WTC11 (cell line): ENCODE data around the gene CCNF. TPM values are rescaled to one million over a fixed set of nuclear protein-coding genes. Genes with fewer than 3 reads are reported as not detected.

Experiments
- ATAC-seq: fragments of 200-7000 bp; cut with Tn5 transposase; 2 replicates; pipeline ENCODE4 v1.10.0; 2021; ENCODE audit warnings: mild to moderate bottlenecking, moderate library complexity
- CTCF ChIA-PET: fragments of 300-600 bp; sonication (Branson Sonifier 250); formaldehyde crosslinking; loops from one replicate; lab custom pipeline; 2021; ENCODE audit warnings: antibody characterized with exemption; lab: Charles Lee
- POLR2A ChIA-PET: fragments of 350-600 bp; sonication (Branson Sonifier 250); formaldehyde crosslinking; loops from one replicate; lab custom pipeline; 2021; ENCODE audit warnings: antibody characterized with exemption; lab: Charles Lee
- DNase-seq: peaks from one replicate; pipeline ENCODE4 v3.0.0; 2021; ENCODE audit warnings: low spot score
- H3K27ac Mint-ChIP-seq: 2 replicates; pipeline ENCODE4 v1.8.0; 2021; ENCODE audit warnings: mixed read lengths
- H3K27me3 Mint-ChIP-seq: 2 replicates; pipeline ENCODE4 v1.8.0; 2021; ENCODE audit warnings: low read depth, mild to moderate bottlenecking, moderate library complexity, mixed read lengths
- H3K36me3 Mint-ChIP-seq: 2 replicates; pipeline ENCODE4 v1.8.0; 2021; ENCODE audit warnings: mixed read lengths
- H3K4me1 Mint-ChIP-seq: 2 replicates; pipeline ENCODE4 v1.8.0; 2022; ENCODE audit warnings: mixed read lengths
- H3K4me3 Mint-ChIP-seq: 2 replicates; pipeline ENCODE4 v1.8.0; 2021; ENCODE audit warnings: mild to moderate bottlenecking, moderate library complexity, mixed read lengths
- H3K9me3 Mint-ChIP-seq: 2 replicates; pipeline ENCODE4 v1.8.0; 2021; ENCODE audit warnings: mixed read lengths
- ATF2 ChIP-seq: sonication (generic); formaldehyde crosslinking; IDR thresholded peaks from 2 replicates; pipeline ENCODE4 v1.8.1; 2022; ENCODE audit warnings: low read depth, missing genetic modification reagents, borderline replicate concordance
- ATF3 ChIP-seq: sonication (generic); formaldehyde crosslinking; conservative IDR thresholded peaks from 2 replicates; pipeline ENCODE4 v1.8.1; 2022; ENCODE audit warnings: mild to moderate bottlenecking, missing genetic modification reagents
- CREM ChIP-seq: sonication (generic); formaldehyde crosslinking; IDR thresholded peaks from 2 replicates; pipeline ENCODE4 v1.8.1; 2022; ENCODE audit warnings: mild to moderate bottlenecking, missing genetic modification reagents, moderate library complexity
- E2F4 ChIP-seq: sonication (generic); formaldehyde crosslinking; IDR thresholded peaks from 2 replicates; pipeline ENCODE4 v1.8.1; 2022; ENCODE audit warnings: low read depth, mild to moderate bottlenecking, moderate library complexity, missing genetic modification reagents, borderline replicate concordance
- ELF4 ChIP-seq: sonication (generic); formaldehyde crosslinking; IDR thresholded peaks from 2 replicates; pipeline ENCODE4 v1.8.1; 2022; ENCODE audit warnings: low read depth, mild to moderate bottlenecking, moderate library complexity, missing genetic modification reagents
- GRHL2 ChIP-seq: fragments of 250-450 bp; sonication (Bioruptor Pico); IDR thresholded peaks from 2 replicates; pipeline ENCODE4 v1.8.0; 2022; ENCODE audit warnings: mild to moderate bottlenecking, moderate library complexity; ENCODE audit not compliant: insufficient replicate concordance, severe bottlenecking
- GTF2I ChIP-seq: fragments of 250-450 bp; sonication (Bioruptor Pico); conservative IDR thresholded peaks from 2 replicates; pipeline ENCODE4 v1.4.0; 2021; ENCODE audit warnings: mild to moderate bottlenecking
- JAZF1 ChIP-seq: fragments of 250-450 bp; sonication (Bioruptor Pico); IDR thresholded peaks from 2 replicates; pipeline ENCODE4 v1.9.0; 2021; ENCODE audit warnings: moderate library complexity, mild to moderate bottlenecking, inconsistent platforms
- MXD4 ChIP-seq: fragments of 250-450 bp; sonication (Bioruptor Pico); IDR thresholded peaks from 2 replicates; pipeline ENCODE4 v1.8.0; 2021; ENCODE audit warnings: mild to moderate bottlenecking, moderate library complexity, borderline replicate concordance
- NFATC4 ChIP-seq: fragments of 250-450 bp; sonication (Bioruptor Pico); IDR thresholded peaks from 2 replicates; pipeline ENCODE4 v1.9.0; 2021; ENCODE audit warnings: mild to moderate bottlenecking
- NFE2L1 ChIP-seq: sonication (generic); formaldehyde crosslinking; IDR thresholded peaks from 2 replicates; pipeline ENCODE4 v1.8.1; 2023; ENCODE audit warnings: missing genetic modification reagents
- NR3C1 ChIP-seq: sonication (generic); formaldehyde crosslinking; conservative IDR thresholded peaks from 2 replicates; pipeline ENCODE4 v1.8.1; 2023; ENCODE audit warnings: low read depth, mild to moderate bottlenecking, missing genetic modification reagents
- OVOL2 ChIP-seq: fragments of 250-450 bp; sonication (Bioruptor Pico); IDR thresholded peaks from 2 replicates; pipeline ENCODE4 v1.9.0; 2021; ENCODE audit warnings: mild to moderate bottlenecking, borderline replicate concordance
- RELA ChIP-seq: sonication (generic); formaldehyde crosslinking; IDR thresholded peaks from 2 replicates; pipeline ENCODE4 v1.8.1; 2022; ENCODE audit warnings: missing genetic modification reagents, mild to moderate bottlenecking, borderline replicate concordance
- SMAD4 ChIP-seq: sonication (generic); formaldehyde crosslinking; IDR thresholded peaks from 2 replicates; pipeline ENCODE4 v1.8.0; 2022; ENCODE audit warnings: mild to moderate bottlenecking, missing genetic modification reagents
- SOX15 ChIP-seq: fragments of 250-450 bp; sonication (Bioruptor Pico); IDR thresholded peaks from 2 replicates; pipeline ENCODE4 v1.9.0; 2021; ENCODE audit warnings: mild to moderate bottlenecking
- TP53 ChIP-seq: sonication (generic); formaldehyde crosslinking; IDR thresholded peaks from 2 replicates; pipeline ENCODE4 v1.8.1; 2023; ENCODE audit warnings: mild to moderate bottlenecking, missing genetic modification reagents
- ZBTB21 ChIP-seq: sonication (generic); formaldehyde crosslinking; IDR thresholded peaks from 2 replicates; pipeline ENCODE4 v1.8.1; 2023; ENCODE audit warnings: mild to moderate bottlenecking, missing genetic modification reagents, borderline replicate concordance
- ZNF671 ChIP-seq: fragments of 250-450 bp; sonication (Bioruptor Pico); IDR thresholded peaks from 2 replicates; pipeline ENCODE4 v1.8.0; 2021; ENCODE audit warnings: mild to moderate bottlenecking
- total RNA-seq: library from RNA; stranded (reverse); gene quantifications from 3 replicates; pipeline ENCODE4 v1.2.3, GENCODE V29; 2021
- TF ChIP-seq, protein P1 (sequence below): sonication (generic); formaldehyde crosslinking; IDR thresholded peaks from 2 replicates; pipeline ENCODE4 v1.8.0; 2023; ENCODE audit warnings: missing genetic modification reagents, mild to moderate bottlenecking, borderline replicate concordance
- TF ChIP-seq, protein P2 (sequence below): sonication (generic); formaldehyde crosslinking; IDR thresholded peaks from 2 replicates; pipeline ENCODE4 v1.8.0; 2022; ENCODE audit warnings: mild to moderate bottlenecking, missing genetic modification reagents
- TF ChIP-seq, protein P3 (sequence below): sonication (generic); formaldehyde crosslinking; IDR thresholded peaks from 2 replicates; pipeline ENCODE4 v1.8.0; 2023; ENCODE audit warnings: missing genetic modification reagents
- TF ChIP-seq, protein P4 (sequence below): fragments of 250-450 bp; sonication (Bioruptor Pico); IDR thresholded peaks from 2 replicates; pipeline ENCODE4 v1.9.0; 2021; ENCODE audit warnings: moderate library complexity, mild to moderate bottlenecking, inconsistent platforms, borderline replicate concordance

CCNF gene
- total RNA-seq, 1 experiment from 2014 or later, result 65.7 TPM

DNA sequence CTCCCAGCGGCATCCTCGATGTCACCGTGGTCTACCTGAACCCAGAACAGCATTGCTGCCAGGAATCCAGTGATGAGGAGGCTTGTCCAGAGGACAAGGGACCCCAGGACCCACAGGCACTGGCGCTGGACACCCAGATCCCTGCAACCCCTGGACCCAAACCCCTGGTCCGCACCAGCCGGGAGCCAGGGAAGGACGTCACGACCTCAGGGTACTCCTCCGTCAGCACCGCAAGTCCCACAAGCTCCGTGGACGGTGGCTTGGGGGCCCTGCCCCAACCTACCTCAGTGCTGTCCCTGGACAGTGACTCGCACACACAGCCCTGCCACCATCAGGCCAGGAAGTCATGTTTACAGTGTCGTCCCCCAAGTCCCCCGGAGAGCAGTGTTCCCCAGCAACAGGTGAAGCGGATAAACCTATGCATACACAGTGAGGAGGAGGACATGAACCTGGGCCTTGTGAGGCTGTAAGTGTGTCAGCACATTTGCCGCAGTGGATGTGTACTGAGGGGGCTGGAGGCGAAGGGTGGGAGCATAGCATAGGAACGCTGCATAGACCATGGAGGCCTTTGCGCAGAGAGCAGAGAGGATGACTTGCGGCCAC is 27.4 kb downstream of the CCNF start:
- Mint-ChIP-seq H3K27ac (no peak overlapping the region), H3K4me1 (peaks cover 10% of the 10 kb centered on the region), H3K36me3 (peaks cover 43% of the 10 kb centered on the region), H3K4me3 (no peak overlapping the region), H3K9me3 (no peaks in the 10 kb centered on the region), H3K27me3 (no peaks in the 10 kb centered on the region)
- CTCF ChIA-PET, result interaction anchor here (1.0 to 3.8 kb wide), 2 partner anchors 45 kb away, joined by 4 to 42 read pairs; no protein-coding TSS in a partner anchor
- no peak for DNase-seq
- TF ChIP-seq GRHL2 (CRISPR knock-in tag) (no peak), TP53 (CRISPR knock-in tag) (no peak), NR3C1 (CRISPR knock-in tag) (no peak), RELA (CRISPR knock-in tag) (no peak), ZNF671 (no peak), SMAD4 (CRISPR knock-in tag) (no peak), JAZF1 (CRISPR knock-in tag) (no peak), NFE2L1 (no peak), E2F4 (CRISPR knock-in tag) (no peak), ELF4 (CRISPR knock-in tag) (no peak), NFATC4 (CRISPR knock-in tag) (no peak), ATF3 (CRISPR knock-in tag) (no peak), ATF2 (CRISPR knock-in tag) (no peak)
- TF ChIP-seq, protein P1, sequence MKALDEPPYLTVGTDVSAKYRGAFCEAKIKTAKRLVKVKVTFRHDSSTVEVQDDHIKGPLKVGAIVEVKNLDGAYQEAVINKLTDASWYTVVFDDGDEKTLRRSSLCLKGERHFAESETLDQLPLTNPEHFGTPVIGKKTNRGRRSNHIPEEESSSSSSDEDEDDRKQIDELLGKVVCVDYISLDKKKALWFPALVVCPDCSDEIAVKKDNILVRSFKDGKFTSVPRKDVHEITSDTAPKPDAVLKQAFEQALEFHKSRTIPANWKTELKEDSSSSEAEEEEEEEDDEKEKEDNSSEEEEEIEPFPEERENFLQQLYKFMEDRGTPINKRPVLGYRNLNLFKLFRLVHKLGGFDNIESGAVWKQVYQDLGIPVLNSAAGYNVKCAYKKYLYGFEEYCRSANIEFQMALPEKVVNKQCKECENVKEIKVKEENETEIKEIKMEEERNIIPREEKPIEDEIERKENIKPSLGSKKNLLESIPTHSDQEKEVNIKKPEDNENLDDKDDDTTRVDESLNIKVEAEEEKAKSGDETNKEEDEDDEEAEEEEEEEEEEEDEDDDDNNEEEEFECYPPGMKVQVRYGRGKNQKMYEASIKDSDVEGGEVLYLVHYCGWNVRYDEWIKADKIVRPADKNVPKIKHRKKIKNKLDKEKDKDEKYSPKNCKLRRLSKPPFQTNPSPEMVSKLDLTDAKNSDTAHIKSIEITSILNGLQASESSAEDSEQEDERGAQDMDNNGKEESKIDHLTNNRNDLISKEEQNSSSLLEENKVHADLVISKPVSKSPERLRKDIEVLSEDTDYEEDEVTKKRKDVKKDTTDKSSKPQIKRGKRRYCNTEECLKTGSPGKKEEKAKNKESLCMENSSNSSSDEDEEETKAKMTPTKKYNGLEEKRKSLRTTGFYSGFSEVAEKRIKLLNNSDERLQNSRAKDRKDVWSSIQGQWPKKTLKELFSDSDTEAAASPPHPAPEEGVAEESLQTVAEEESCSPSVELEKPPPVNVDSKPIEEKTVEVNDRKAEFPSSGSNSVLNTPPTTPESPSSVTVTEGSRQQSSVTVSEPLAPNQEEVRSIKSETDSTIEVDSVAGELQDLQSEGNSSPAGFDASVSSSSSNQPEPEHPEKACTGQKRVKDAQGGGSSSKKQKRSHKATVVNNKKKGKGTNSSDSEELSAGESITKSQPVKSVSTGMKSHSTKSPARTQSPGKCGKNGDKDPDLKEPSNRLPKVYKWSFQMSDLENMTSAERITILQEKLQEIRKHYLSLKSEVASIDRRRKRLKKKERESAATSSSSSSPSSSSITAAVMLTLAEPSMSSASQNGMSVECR (CRISPR knock-in tag), result no peak
- POLR2A ChIA-PET, result interaction anchor here (0.5 to 0.6 kb wide), 2 partner anchors 184 to 438 kb away, joined by 4 to 5 read pairs; no protein-coding TSS in a partner anchor
- no peak for ATAC-seq

DNA sequence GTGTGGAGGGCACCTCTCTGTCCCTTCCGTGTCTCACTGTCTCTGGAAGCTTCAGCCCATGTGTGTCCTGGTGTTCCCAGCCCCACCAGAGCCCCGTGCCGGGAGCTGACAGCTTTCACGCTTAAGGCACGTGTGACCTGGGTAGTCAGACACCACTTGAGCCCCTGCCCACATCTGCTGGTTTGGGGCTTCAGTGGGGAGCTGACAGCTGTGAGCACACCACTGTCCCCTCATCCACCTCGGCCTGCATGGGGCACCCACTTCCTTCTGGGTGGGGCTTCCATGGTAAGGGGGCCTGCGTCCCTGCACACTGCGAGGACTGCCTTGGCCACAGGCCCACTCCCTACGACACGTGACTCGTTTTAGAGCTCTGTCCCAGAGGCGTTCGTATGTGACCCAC is 28.0 kb downstream of the CCNF start:
- no peak overlapping the region for H3K4me3 Mint-ChIP-seq
- H3K36me3 Mint-ChIP-seq, result peaks cover 39% of the 10 kb centered on the region
- POLR2A ChIA-PET, result interaction anchor here (0.5 to 0.7 kb wide), 3 partner anchors 184 to 439 kb away, joined by 4 to 5 read pairs (median 4); no protein-coding TSS in a partner anchor
- ATAC-seq (no peak), DNase-seq (no peak)
- CTCF ChIA-PET, result interaction anchor here (1.0 to 3.8 kb wide), 2 partner anchors 29 to 44 kb away, joined by 3 to 42 read pairs; no protein-coding TSS in a partner anchor
- H3K27me3 Mint-ChIP-seq, result no peaks in the 10 kb centered on the region
- H3K9me3 Mint-ChIP-seq, result no peaks in the 10 kb centered on the region
- H3K4me1 Mint-ChIP-seq, result peaks cover 10% of the 10 kb centered on the region
- no peak overlapping the region; the same call in 1 of the 2 replicates for H3K27ac Mint-ChIP-seq
- TF ChIP-seq SOX15 (no peak), NR3C1 (CRISPR knock-in tag) (no peak), ATF3 (CRISPR knock-in tag) (no peak), GTF2I (no peak), OVOL2 (no peak), CREM (CRISPR knock-in tag) (no peak), ZBTB21 (CRISPR knock-in tag) (no peak), MXD4 (CRISPR knock-in tag) (no peak)
- TF ChIP-seq, protein P2, sequence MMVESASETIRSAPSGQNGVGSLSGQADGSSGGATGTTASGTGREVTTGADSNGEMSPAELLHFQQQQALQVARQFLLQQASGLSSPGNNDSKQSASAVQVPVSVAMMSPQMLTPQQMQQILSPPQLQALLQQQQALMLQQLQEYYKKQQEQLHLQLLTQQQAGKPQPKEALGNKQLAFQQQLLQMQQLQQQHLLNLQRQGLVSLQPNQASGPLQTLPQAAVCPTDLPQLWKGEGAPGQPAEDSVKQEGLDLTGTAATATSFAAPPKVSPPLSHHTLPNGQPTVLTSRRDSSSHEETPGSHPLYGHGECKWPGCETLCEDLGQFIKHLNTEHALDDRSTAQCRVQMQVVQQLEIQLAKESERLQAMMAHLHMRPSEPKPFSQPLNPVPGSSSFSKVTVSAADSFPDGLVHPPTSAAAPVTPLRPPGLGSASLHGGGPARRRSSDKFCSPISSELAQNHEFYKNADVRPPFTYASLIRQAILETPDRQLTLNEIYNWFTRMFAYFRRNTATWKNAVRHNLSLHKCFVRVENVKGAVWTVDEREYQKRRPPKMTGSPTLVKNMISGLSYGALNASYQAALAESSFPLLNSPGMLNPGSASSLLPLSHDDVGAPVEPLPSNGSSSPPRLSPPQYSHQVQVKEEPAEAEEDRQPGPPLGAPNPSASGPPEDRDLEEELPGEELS (CRISPR knock-in tag), result no peak
- TF ChIP-seq, protein P3, sequence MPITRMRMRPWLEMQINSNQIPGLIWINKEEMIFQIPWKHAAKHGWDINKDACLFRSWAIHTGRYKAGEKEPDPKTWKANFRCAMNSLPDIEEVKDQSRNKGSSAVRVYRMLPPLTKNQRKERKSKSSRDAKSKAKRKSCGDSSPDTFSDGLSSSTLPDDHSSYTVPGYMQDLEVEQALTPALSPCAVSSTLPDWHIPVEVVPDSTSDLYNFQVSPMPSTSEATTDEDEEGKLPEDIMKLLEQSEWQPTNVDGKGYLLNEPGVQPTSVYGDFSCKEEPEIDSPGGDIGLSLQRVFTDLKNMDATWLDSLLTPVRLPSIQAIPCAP (CRISPR knock-in tag), result no peak
- TF ChIP-seq, protein P4, sequence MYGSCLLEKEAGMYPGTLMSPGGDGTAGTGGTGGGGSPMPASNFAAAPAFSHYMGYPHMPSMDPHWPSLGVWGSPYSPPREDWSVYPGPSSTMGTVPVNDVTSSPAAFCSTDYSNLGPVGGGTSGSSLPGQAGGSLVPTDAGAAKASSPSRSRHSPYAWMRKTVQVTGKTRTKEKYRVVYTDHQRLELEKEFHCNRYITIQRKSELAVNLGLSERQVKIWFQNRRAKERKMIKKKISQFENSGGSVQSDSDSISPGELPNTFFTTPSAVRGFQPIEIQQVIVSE, result no peak
